CD14-positive monocyte (primary cell): Measurements from ENCODE around the gene PITPNC1. TPM values are rescaled to one million over a fixed set of nuclear protein-coding genes. Genes with fewer than 3 reads are reported as not detected.
"Not testable (repeated sequence)": the region's sequence is repeated elsewhere in the genome, so short reads cannot be mapped to it uniquely, and the experiment has no call there.

Source experiments
- DNase-seq, 3 donors: peaks; one replicate each; pipeline ENCODE4 v3.0.0-alpha.2; 2011 to 2022
- H2AFZ ChIP-seq: 2 replicates; pipeline ENCODE4 v1.6.0; 2012; ENCODE audit warnings: mild to moderate bottlenecking, low read depth, low read length, inconsistent platforms; ENCODE audit not compliant: insufficient read depth, poor library complexity, severe bottlenecking
- H3K27ac ChIP-seq, 2 donors: 1 replicate in 1 of 2; 2 replicates in 1 of 2; pipeline ENCODE4 v1.5.1; 2012 to 2013; ENCODE audit warnings: low read length in 2 of 2, control low read depth in 1 of 2, inconsistent platforms in 1 of 2, low read depth in 1 of 2, mild to moderate bottlenecking in 1 of 2
- H3K27me3 ChIP-seq, 2 donors: one replicate each; pipeline versions ENCODE4 v1.6.0 to v1.6.1; 2011 to 2013; ENCODE audit warnings: low read length in 2 of 2; ENCODE audit not compliant: control insufficient read depth in 2 of 2, insufficient read depth in 2 of 2
- H3K36me3 ChIP-seq, 2 donors: replicated peaks in 1 of 2; 1 replicate in 1 of 2; 2 replicates in 1 of 2; pipeline versions ENCODE4 v1.5.1 to v1.6.1; 2012 to 2013; ENCODE audit warnings: low read length in 2 of 2, control low read depth in 1 of 2, inconsistent platforms in 1 of 2, mild to moderate bottlenecking in 1 of 2; ENCODE audit not compliant: insufficient read depth in 2 of 2, control insufficient read depth in 1 of 2
- H3K4me1 ChIP-seq, 2 donors: 1 replicate in 1 of 2; 2 replicates in 1 of 2; pipeline versions ENCODE4 v1.5.1 to v1.6.1; 2012 to 2013; ENCODE audit warnings: low read length in 2 of 2, control low read depth in 1 of 2, inconsistent platforms in 1 of 2, mild to moderate bottlenecking in 1 of 2, moderate library complexity in 1 of 2; ENCODE audit not compliant: insufficient read depth in 2 of 2, control insufficient read depth in 1 of 2
- H3K4me2 ChIP-seq: replicated peaks from 2 replicates; pipeline ENCODE3; 2012; ENCODE audit warnings: low read length, moderate library complexity, mild to moderate bottlenecking; ENCODE audit not compliant: poor library complexity, severe bottlenecking; ENCODE audit errors: extremely low read depth
- H3K4me3 ChIP-seq, 3 experiments: fragments of 200-600 bp in 1 of 3; sonication (generic) in 1 of 3; replicated peaks in 1 of 3; 1 replicate in 2 of 3; 2 replicates in 1 of 3; pipeline ENCODE4 v1.5.1; 2011 to 2013; ENCODE audit warnings: low read length in 3 of 3, mild to moderate bottlenecking in 3 of 3, control low read depth in 2 of 3, low read depth in 2 of 3, inconsistent platforms in 1 of 3, moderate library complexity in 1 of 3
- H3K79me2 ChIP-seq: 2 replicates; pipeline ENCODE4 v1.6.0; 2012; ENCODE audit warnings: mild to moderate bottlenecking, control low read depth, inconsistent platforms, low read length, moderate library complexity; ENCODE audit not compliant: insufficient read depth
- H3K9ac ChIP-seq: 2 replicates; pipeline ENCODE4 v1.6.0; 2017; ENCODE audit warnings: low read length, mild to moderate bottlenecking; ENCODE audit not compliant: insufficient read depth, poor library complexity, severe bottlenecking
- H3K9me3 ChIP-seq, 2 donors: replicated peaks in 1 of 2; 1 replicate in 1 of 2; 2 replicates in 1 of 2; pipeline versions ENCODE4 v1.5.1 to v1.6.1; 2012 to 2013; ENCODE audit warnings: low read length in 2 of 2, control low read depth in 1 of 2; ENCODE audit not compliant: control insufficient read depth in 1 of 2, insufficient read depth in 1 of 2
- H4K20me1 ChIP-seq: 2 replicates; pipeline ENCODE4 v1.6.0; 2012; ENCODE audit warnings: mild to moderate bottlenecking, low read length, control low read depth, moderate library complexity; ENCODE audit not compliant: insufficient read depth
- H3K27ac Mint-ChIP-seq, 7 donors: one replicate each; pipeline ENCODE4 v1.8.0; 2020; ENCODE audit warnings: mild to moderate bottlenecking in 7 of 7, mixed read lengths in 7 of 7, moderate library complexity in 6 of 7, inconsistent platforms in 2 of 7
- H3K27me3 Mint-ChIP-seq, 3 donors: one replicate each; pipeline ENCODE4 v1.8.0; 2021 to 2022; ENCODE audit warnings: low read depth in 3 of 3, mild to moderate bottlenecking in 3 of 3, mixed read lengths in 3 of 3, moderate library complexity in 3 of 3, inconsistent platforms in 1 of 3
- H3K36me3 Mint-ChIP-seq, 2 donors: one replicate each; pipeline ENCODE4 v1.8.0; 2020; ENCODE audit warnings: mixed read lengths in 2 of 2, inconsistent platforms in 1 of 2, mild to moderate bottlenecking in 1 of 2
- H3K4me1 Mint-ChIP-seq: one replicate; pipeline ENCODE4 v1.8.0; 2020; ENCODE audit warnings: mild to moderate bottlenecking, mixed read lengths
- H3K4me3 Mint-ChIP-seq, 2 donors: one replicate each; pipeline ENCODE4 v1.8.0; 2020; ENCODE audit warnings: mild to moderate bottlenecking in 2 of 2, mixed read lengths in 2 of 2, moderate library complexity in 1 of 2
- H3K9me3 Mint-ChIP-seq, 7 donors: one replicate each; pipeline ENCODE4 v1.8.0; 2020 to 2022; ENCODE audit warnings: mixed read lengths in 7 of 7, mild to moderate bottlenecking in 6 of 7, moderate library complexity in 6 of 7, inconsistent platforms in 2 of 7
- WGBS: methylation state at CpG from one replicate; pipeline ENCODE4 v1.1.5; 2013; ENCODE audit warnings: missing lambda C conversion rate; ENCODE audit not compliant: insufficient coverage; 5-methylcytosine and 5-hydroxymethylcytosine counted together
- intact Hi-C, 2 donors: fragments of 100-400 bp; cut with micrococcal nuclease; formaldehyde crosslinking; loops; one replicate each; pipeline versions ENCODE4 v1.15.0 to v1.15.1; 2023
- polyA plus RNA-seq, 3 donors: library from polyadenylated mRNA; depleted of rRNA in 1 of 3; unstranded in 2 of 3; stranded (reverse) in 1 of 3; fragments of 300-500 nt in 2 of 3; fragments of >200 nt in 1 of 3; fragmentation: Illumina TruSeq in 2 of 3; gene quantifications; 1 replicate in 2 of 3; 2 replicates in 1 of 3; pipeline ENCODE4 v1.2.3, GENCODE V29; 2012 to 2021
- TF ChIP-seq, protein P1 (sequence below): fragments of 200-600 bp; IDR thresholded peaks from one replicate; pipeline ENCODE4 v1.8.0; 2022; ENCODE audit warnings: antibody characterized with exemption, mild to moderate bottlenecking

Gene PITPNC1
- polyA plus RNA-seq, 3 donors: 18.5 to 31.0 (median 21.7) TPM

- peaks cover 3 to 11% (median 7%) of the 10 kb centered on the region in 7 donors for H3K9me3 Mint-ChIP-seq
- DNase-seq, H3K4me1 Mint-ChIP-seq, H3K79me2 ChIP-seq, H3K9me3 ChIP-seq, H3K36me3 Mint-ChIP-seq, intact Hi-C loops, H3K4me2 ChIP-seq, H3K27ac Mint-ChIP-seq, H3K4me3 Mint-ChIP-seq, H3K27ac ChIP-seq, H4K20me1 ChIP-seq, H3K27me3 Mint-ChIP-seq, H3K4me3 ChIP-seq, H3K4me1 ChIP-seq, H3K36me3 ChIP-seq, H3K9ac ChIP-seq, H2AFZ ChIP-seq, H3K27me3 ChIP-seq: not testable (repeated sequence)
- WGBS: 100% methylated on average over 1 of the region's 1 CpG
Measured at GRCh38 chr17:67332162-67332508, 44.9 kb upstream of the PITPNC1 start.

DNA sequence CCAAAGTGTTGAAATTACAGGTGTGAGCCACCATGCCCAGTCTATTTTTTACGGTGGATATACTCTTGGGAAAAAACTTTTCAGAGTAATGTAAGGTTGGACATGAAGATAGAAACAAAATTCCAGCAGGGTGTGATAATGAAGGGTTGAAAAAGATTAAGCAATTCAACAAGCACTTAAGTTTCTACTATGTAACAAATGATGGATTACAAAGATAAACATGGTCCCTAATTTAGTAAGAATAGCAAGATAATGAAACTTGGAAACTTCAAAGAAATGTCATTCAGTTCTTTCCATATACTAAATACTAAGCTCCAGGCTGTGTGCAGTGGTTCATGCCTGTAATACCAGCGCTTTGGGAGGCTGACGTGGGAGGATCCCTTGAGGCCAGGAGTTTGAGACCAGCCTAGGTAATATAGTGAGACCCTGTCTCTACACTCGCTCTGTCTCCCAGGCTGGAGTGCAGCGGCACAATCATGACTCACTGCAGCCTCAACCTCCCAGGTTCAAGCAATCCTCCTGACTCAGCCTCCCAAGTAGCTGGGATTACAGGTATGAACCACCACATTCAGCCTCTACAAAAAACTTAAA, 41.7 kb upstream of the PITPNC1 start:
- Mint-ChIP-seq H3K27ac (no peak overlapping the region), H3K9me3 (peaks cover 0 to 5% (median 0%) of the 10 kb centered on the region in 7 donors), H3K4me1 (no peaks in the 10 kb centered on the region), H3K27me3 (peaks cover 0 to 2% (median 0%) of the 10 kb centered on the region in 3 donors), H3K4me3 (no peak overlapping the region), H3K36me3 (peaks cover 21 to 31% of the 10 kb centered on the region in 2 donors)
- 86% methylated on average over 2 of the region's 5 CpGs for WGBS
- Histone ChIP-seq H4K20me1 (no peaks in the 10 kb centered on the region), H3K4me1 (no peaks in the 10 kb centered on the region), H3K9me3 (no peaks in the 10 kb centered on the region), H2AFZ (no peak overlapping the region), H3K27ac (no peak overlapping the region), H3K79me2 (no peaks in the 10 kb centered on the region), H3K4me3 (no peak overlapping the region), H3K9ac (no peak overlapping the region), H3K27me3 (no peaks in the 10 kb centered on the region), H3K36me3 (peaks cover 11 to 16% of the 10 kb centered on the region in 2 donors), H3K4me2 (no peak overlapping the region)
- TF ChIP-seq, protein P1, sequence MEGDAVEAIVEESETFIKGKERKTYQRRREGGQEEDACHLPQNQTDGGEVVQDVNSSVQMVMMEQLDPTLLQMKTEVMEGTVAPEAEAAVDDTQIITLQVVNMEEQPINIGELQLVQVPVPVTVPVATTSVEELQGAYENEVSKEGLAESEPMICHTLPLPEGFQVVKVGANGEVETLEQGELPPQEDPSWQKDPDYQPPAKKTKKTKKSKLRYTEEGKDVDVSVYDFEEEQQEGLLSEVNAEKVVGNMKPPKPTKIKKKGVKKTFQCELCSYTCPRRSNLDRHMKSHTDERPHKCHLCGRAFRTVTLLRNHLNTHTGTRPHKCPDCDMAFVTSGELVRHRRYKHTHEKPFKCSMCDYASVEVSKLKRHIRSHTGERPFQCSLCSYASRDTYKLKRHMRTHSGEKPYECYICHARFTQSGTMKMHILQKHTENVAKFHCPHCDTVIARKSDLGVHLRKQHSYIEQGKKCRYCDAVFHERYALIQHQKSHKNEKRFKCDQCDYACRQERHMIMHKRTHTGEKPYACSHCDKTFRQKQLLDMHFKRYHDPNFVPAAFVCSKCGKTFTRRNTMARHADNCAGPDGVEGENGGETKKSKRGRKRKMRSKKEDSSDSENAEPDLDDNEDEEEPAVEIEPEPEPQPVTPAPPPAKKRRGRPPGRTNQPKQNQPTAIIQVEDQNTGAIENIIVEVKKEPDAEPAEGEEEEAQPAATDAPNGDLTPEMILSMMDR: no peak
- DNase-seq: no peak
- intact Hi-C loops: no loop called here
